Measurements from ENCODE around the gene GTF3C6.
A peak's percentile ranks its signal among the peaks of the same experiment; 100 is the strongest.

GTF3C6 gene

GRCh38 chr6:110958329-110959192, at the start of gene GTF3C6:
Gene GTF3C6, plus strand, starts transcription at chr6:110958706. Its CDS starts 64 bp downstream, at chr6:110958770.
- Histone ChIP-seq H3K27me3 (no peaks in the 10 kb centered on the region), H3K27ac (peak within 1 kb of the TSS; percentile 86), H3K36me3 (peaks cover 10% of the 10 kb centered on the region), H3K4me3 (ENCODE audit: low read depth in 1 of 2, low read length in 1 of 2) (peak within 1 kb of the TSS; percentile 77 to 81), H3K4me1 (ENCODE audit: control insufficient read depth in 1 of 2, insufficient read depth in 1 of 2, low read depth in 1 of 2, low read length in 1 of 2) (peaks cover 15 to 16% of the 10 kb centered on the region in 2 experiments), H3K9me3 (no peaks in the 10 kb centered on the region)
- TF ChIP-seq CTCF (IDR thresholded peaks at IDR 0.05) = peak; percentile 41

GRCh38 chr6:110930781-110931180, 27.7 kb upstream of the GTF3C6 start:
- H3K27me3 ChIP-seq = no peaks in the 10 kb centered on the region
- TF ChIP-seq CTCF (IDR thresholded peaks at IDR 0.05) = no peak
- H3K27ac ChIP-seq = no peak overlapping the region
- H3K4me3 ChIP-seq (ENCODE audit: low read depth in 1 of 2, low read length in 1 of 2) = no peak overlapping the region
- H3K4me1 ChIP-seq (ENCODE audit: control insufficient read depth in 1 of 2, insufficient read depth in 1 of 2, low read depth in 1 of 2, low read length in 1 of 2) = peaks cover 16 to 17% of the 10 kb centered on the region in 2 experiments
- no peaks in the 10 kb centered on the region for H3K9me3 ChIP-seq
- no peaks in the 10 kb centered on the region for H3K36me3 ChIP-seq

- peaks cover 16% of the 10 kb centered on the region in 2 experiments for H3K4me1 ChIP-seq (ENCODE audit: control insufficient read depth in 1 of 2, insufficient read depth in 1 of 2, low read depth in 1 of 2, low read length in 1 of 2)
- no peaks in the 10 kb centered on the region for H3K9me3 ChIP-seq
Measured at GRCh38 chr6:110933912-110934311, 24.6 kb upstream of the GTF3C6 start.

GRCh38 chr6:110934381-110934898, 24.1 kb upstream of the GTF3C6 start:
- no peak overlapping the region for H3K4me3 ChIP-seq (ENCODE audit: low read depth in 1 of 2, low read length in 1 of 2)
- no peaks in the 10 kb centered on the region for H3K9me3 ChIP-seq
- no peaks in the 10 kb centered on the region for H3K27me3 ChIP-seq
- no peak overlapping the region for H3K27ac ChIP-seq
- peaks cover 11% of the 10 kb centered on the region in 2 experiments for H3K4me1 ChIP-seq (ENCODE audit: control insufficient read depth in 1 of 2, insufficient read depth in 1 of 2, low read depth in 1 of 2, low read length in 1 of 2)
- no peak for TF ChIP-seq CTCF (IDR thresholded peaks at IDR 0.05)
- no peaks in the 10 kb centered on the region for H3K36me3 ChIP-seq

More at GRCh38 chr6:110933912-110934311, 24.6 kb upstream of the GTF3C6 start:
- no peak for TF ChIP-seq CTCF (IDR thresholded peaks at IDR 0.05)
- Histone ChIP-seq H3K27ac (no peak overlapping the region), H3K27me3 (no peaks in the 10 kb centered on the region), H3K4me3 (ENCODE audit: low read depth in 1 of 2, low read length in 1 of 2) (no peak overlapping the region), H3K36me3 (no peaks in the 10 kb centered on the region)

GRCh38 chr6:110935171-110935570, 23.3 kb upstream of the GTF3C6 start:
- no peak for TF ChIP-seq CTCF (IDR thresholded peaks at IDR 0.05)
- Histone ChIP-seq H3K9me3 (no peaks in the 10 kb centered on the region), H3K36me3 (no peaks in the 10 kb centered on the region), H3K4me1 (ENCODE audit: control insufficient read depth in 1 of 2, insufficient read depth in 1 of 2, low read depth in 1 of 2, low read length in 1 of 2) (peaks cover 3 to 4% of the 10 kb centered on the region in 2 experiments), H3K27me3 (no peaks in the 10 kb centered on the region), H3K27ac (no peak overlapping the region), H3K4me3 (ENCODE audit: low read depth in 1 of 2, low read length in 1 of 2) (no peak overlapping the region)

Measured in neutrophil (primary cell).